Measurements from ENCODE around the gene BFSP2. TPM values are rescaled to one million over a fixed set of nuclear protein-coding genes. Genes with fewer than 3 reads are reported as not detected.

BFSP2 gene
- total and polyA plus RNA-seq, 12 donors = not detected

- H3K4me1 ChIP-seq (replicated peaks in 1 of 2) = no peaks in the 10 kb centered on the region
- no peak for DNase-seq
- no peaks in the 10 kb centered on the region for H3K27me3 ChIP-seq
- intact Hi-C loops (cut with DNase I) = no loop called here
- no peaks in the 10 kb centered on the region for H3K36me3 ChIP-seq (replicated peaks in 1 of 2)
- no peak overlapping the region for H3K4me3 ChIP-seq
- TF ChIP-seq CTCF (IDR thresholded peaks at IDR 0.05) (no peak), POLR2A (IDR thresholded peaks at IDR 0.05) (no peak)
- no peak overlapping the region for H3K27ac ChIP-seq
- WGBS, 4 donors = 60 to 76% (median 73%) methylated on average over 1 of the region's 1 CpG; no CpG with 5 or more reads in 1 of the 4 donors
- no peaks in the 10 kb centered on the region for H3K9me3 ChIP-seq (replicated peaks in 1 of 3)
Observed at GRCh38 chr3:133367956-133368355, 31.9 kb upstream of the BFSP2 start.

- no peak for TF ChIP-seq CTCF (IDR thresholded peaks at IDR 0.05)
- TF ChIP-seq POLR2A (IDR thresholded peaks at IDR 0.05) = no peak
- no peaks in the 10 kb centered on the region for H3K27me3 ChIP-seq
- DNase-seq = peak in 1 of 7 donors; percentile 9
- no peak overlapping the region for H3K27ac ChIP-seq
- no peaks in the 10 kb centered on the region for H3K4me1 ChIP-seq (replicated peaks in 1 of 2)
- WGBS, 4 donors = 52 to 74% (median 68%) methylated on average over 4 of the region's 4 CpGs
- no peaks in the 10 kb centered on the region for H3K36me3 ChIP-seq (replicated peaks in 1 of 2)
- H3K4me3 ChIP-seq = no peak overlapping the region
- H3K9me3 ChIP-seq (replicated peaks in 1 of 3) = no peaks in the 10 kb centered on the region
- intact Hi-C loops (cut with DNase I) = no loop called here
Observed at GRCh38 chr3:133368371-133369067, 31.3 kb upstream of the BFSP2 start.

GRCh38 chr3:133369068-133369440, 30.8 kb upstream of the BFSP2 start:
- intact Hi-C loops (cut with DNase I) = no loop called here
- 84 to 94% (median 89%) methylated on average over 9 of the region's 9 CpGs for WGBS, 4 donors
- DNase-seq = peak in 1 of 7 donors; percentile 24

GRCh38 chr3:133371181-133371580, 28.7 kb upstream of the BFSP2 start:
- no peak for DNase-seq
- H3K36me3 ChIP-seq (replicated peaks in 1 of 2) = no peaks in the 10 kb centered on the region
- TF ChIP-seq POLR2A (IDR thresholded peaks at IDR 0.05) (no peak), CTCF (IDR thresholded peaks at IDR 0.05) (no peak)
- H3K9me3 ChIP-seq (replicated peaks in 1 of 3) = no peaks in the 10 kb centered on the region
- intact Hi-C loops (cut with DNase I) = no loop called here
- no peak overlapping the region for H3K4me3 ChIP-seq
- H3K27me3 ChIP-seq = no peaks in the 10 kb centered on the region
- no peaks in the 10 kb centered on the region for H3K4me1 ChIP-seq (replicated peaks in 1 of 2)
- 87 to 96% (median 92%) methylated on average over 2 of the region's 2 CpGs for WGBS, 4 donors
- H3K27ac ChIP-seq = no peak overlapping the region

More at GRCh38 chr3:133369068-133369440, 30.8 kb upstream of the BFSP2 start:
- Histone ChIP-seq H3K4me1 (replicated peaks in 1 of 2) (no peaks in the 10 kb centered on the region), H3K27me3 (no peaks in the 10 kb centered on the region), H3K36me3 (replicated peaks in 1 of 2) (no peaks in the 10 kb centered on the region), H3K4me3 (no peak overlapping the region), H3K27ac (no peak overlapping the region), H3K9me3 (replicated peaks in 1 of 3) (no peaks in the 10 kb centered on the region)
- no peak for TF ChIP-seq POLR2A (IDR thresholded peaks at IDR 0.05)
- no peak for TF ChIP-seq CTCF (IDR thresholded peaks at IDR 0.05)
